Liver (tissue), 9 donors: ENCODE data around the gene TMEM184C. TPM values are rescaled to one million over a fixed set of nuclear protein-coding genes. Genes with fewer than 3 reads are reported as not detected.

Experiments used
- DNase-seq: peaks from one replicate; pipeline ENCODE4 v3.0.0-alpha.2; 2017; ENCODE audit warnings: low spot score
- H3K27ac ChIP-seq, 2 donors: one replicate each; pipeline ENCODE4 v1.7.0; 2013; ENCODE audit warnings: inconsistent platforms in 2 of 2, low read length in 2 of 2, control low read depth in 1 of 2, low read depth in 1 of 2, mild to moderate bottlenecking in 1 of 2
- H3K27me3 ChIP-seq, 4 donors: one replicate each; pipeline versions ENCODE4 v1.6.1 to v1.7.0; 2013; ENCODE audit warnings: low read length in 3 of 4, inconsistent platforms in 1 of 4, mild to moderate bottlenecking in 1 of 4, moderate library complexity in 1 of 4; ENCODE audit not compliant: control insufficient read depth in 4 of 4, insufficient read depth in 4 of 4
- H3K36me3 ChIP-seq, 4 donors: one replicate each; pipeline versions ENCODE4 v1.6.1 to v1.7.0; 2013; ENCODE audit warnings: low read length in 3 of 4, mild to moderate bottlenecking in 3 of 4, low read depth in 1 of 4, moderate library complexity in 1 of 4; ENCODE audit not compliant: control insufficient read depth in 4 of 4, insufficient read depth in 3 of 4
- H3K4me1 ChIP-seq, 4 donors: one replicate each; pipeline versions ENCODE4 v1.6.1 to v1.7.0; 2013; ENCODE audit warnings: low read length in 3 of 4, mild to moderate bottlenecking in 3 of 4, moderate library complexity in 1 of 4; ENCODE audit not compliant: control insufficient read depth in 4 of 4, insufficient read depth in 4 of 4
- H3K4me3 ChIP-seq, 3 donors: one replicate each; pipeline versions ENCODE4 v1.6.1 to v1.7.0; 2013; ENCODE audit warnings: low read length in 3 of 3, control low read depth in 1 of 3, low read depth in 1 of 3, mild to moderate bottlenecking in 1 of 3
- H3K9ac ChIP-seq, 2 donors: one replicate each; pipeline ENCODE4 v1.7.0; 2013; ENCODE audit warnings: low read length in 2 of 2, mild to moderate bottlenecking in 2 of 2, moderate library complexity in 2 of 2, control low read depth in 1 of 2, low read depth in 1 of 2
- H3K9me3 ChIP-seq, 4 donors: one replicate each; pipeline versions ENCODE4 v1.6.1 to v1.7.0; 2013; ENCODE audit warnings: low read length in 3 of 4; ENCODE audit not compliant: control insufficient read depth in 4 of 4
- CTCF ChIP-seq: fragments of 150-350 bp; IDR thresholded peaks from 2 replicates; pipeline ENCODE4 v1.5.1; 2017; ENCODE audit warnings: improper control_type of control experiment, low read depth, low read length; ENCODE audit not compliant: missing input control
- EGR1 ChIP-seq, 2 donors: IDR thresholded peaks; 2 replicates each; pipeline ENCODE4 v1.6.1; 2016 to 2018; ENCODE audit warnings: antibody characterized with exemption in 2 of 2, low read depth in 2 of 2
- FOXA1 ChIP-seq: IDR thresholded peaks from 2 replicates; pipeline ENCODE4 v1.6.1; 2016; ENCODE audit warnings: antibody characterized with exemption
- FOXA2 ChIP-seq: IDR thresholded peaks from 2 replicates; pipeline ENCODE4 v1.6.1; 2016; ENCODE audit warnings: antibody characterized with exemption
- GABPA ChIP-seq, 2 donors: IDR thresholded peaks in 1 of 2; conservative IDR thresholded peaks in 1 of 2; 2 replicates each; pipeline ENCODE4 v1.6.1; 2016; ENCODE audit warnings: antibody characterized with exemption in 2 of 2, mild to moderate bottlenecking in 1 of 2, moderate library complexity in 1 of 2
- HNF4A ChIP-seq, 2 donors: conservative IDR thresholded peaks; 2 replicates each; pipeline ENCODE4 v1.6.1; 2016; ENCODE audit warnings: antibody characterized with exemption in 2 of 2, mild to moderate bottlenecking in 2 of 2
- HNF4G ChIP-seq: IDR thresholded peaks from 2 replicates; pipeline ENCODE4 v1.6.1; 2016; ENCODE audit warnings: antibody characterized with exemption
- JUND ChIP-seq, 2 donors: IDR thresholded peaks; 2 replicates each; pipeline ENCODE4 v1.6.1; 2016; ENCODE audit warnings: antibody characterized with exemption in 2 of 2
- MAX ChIP-seq: IDR thresholded peaks from 2 replicates; pipeline ENCODE4 v1.6.1; 2016; ENCODE audit warnings: antibody characterized with exemption
- NR2F2 ChIP-seq: IDR thresholded peaks from 2 replicates; pipeline ENCODE4 v1.6.1; 2016; ENCODE audit warnings: antibody characterized with exemption
- REST ChIP-seq: IDR thresholded peaks from 2 replicates; pipeline ENCODE4 v1.6.1; 2016; ENCODE audit warnings: antibody characterized with exemption, mild to moderate bottlenecking
- RXRA ChIP-seq, 2 donors: IDR thresholded peaks; 2 replicates each; pipeline ENCODE4 v1.6.1; 2017 to 2018; ENCODE audit warnings: antibody characterized with exemption in 2 of 2, mild to moderate bottlenecking in 1 of 2
- SP1 ChIP-seq: IDR thresholded peaks from 2 replicates; pipeline ENCODE4 v1.6.1; 2018; ENCODE audit warnings: antibody characterized with exemption, mild to moderate bottlenecking
- TAF1 ChIP-seq: conservative IDR thresholded peaks from 2 replicates; pipeline ENCODE4 v1.6.1; 2016; ENCODE audit warnings: antibody characterized with exemption, mild to moderate bottlenecking
- YY1 ChIP-seq: IDR thresholded peaks from 2 replicates; pipeline ENCODE4 v1.6.1; 2016; ENCODE audit warnings: antibody characterized with exemption, mild to moderate bottlenecking
- WGBS: extraction: QIAGEN DNeasy Blood & Tissue Kit; methylation state at CpG from one replicate; pipeline ENCODE4 v1.1.7; 2013; 5-methylcytosine and 5-hydroxymethylcytosine counted together
- polyA plus RNA-seq, 2 donors: library from polyadenylated mRNA; stranded (reverse) in 1 of 2; unstranded in 1 of 2; fragments of 200-250 nt in 1 of 2; fragments of >200 nt in 1 of 2; fragmentation: Nextera tagmentation in 1 of 2; extraction: Ambion mirVana in 1 of 2; gene quantifications; one replicate each; pipeline versions ENCODE4 v1.2.1 to v1.2.3, GENCODE V29; 2013 to 2015
- total RNA-seq, 2 donors: library from RNA; depleted of rRNA; stranded (reverse); fragments of >200 nt; gene quantifications; one replicate each; pipeline ENCODE4 v1.2.3, GENCODE V29; 2014
- TF ChIP-seq, protein P1 (sequence below): IDR thresholded peaks from 2 replicates; pipeline ENCODE4 v1.6.1; 2016; ENCODE audit warnings: antibody characterized with exemption
- TF ChIP-seq, protein P2 (sequence below): IDR thresholded peaks from 2 replicates; pipeline ENCODE4 v1.6.1; 2016; ENCODE audit warnings: antibody characterized with exemption
- donor health status: healthy.
- donor health status: healthy.
- donor health status: healthy.
- donor health status: healthy.
- donor health status: healthy.

The TMEM184C gene
- total and polyA plus RNA-seq, 4 donors, result 9.1 to 31.4 (median 13.4) TPM

DNA sequence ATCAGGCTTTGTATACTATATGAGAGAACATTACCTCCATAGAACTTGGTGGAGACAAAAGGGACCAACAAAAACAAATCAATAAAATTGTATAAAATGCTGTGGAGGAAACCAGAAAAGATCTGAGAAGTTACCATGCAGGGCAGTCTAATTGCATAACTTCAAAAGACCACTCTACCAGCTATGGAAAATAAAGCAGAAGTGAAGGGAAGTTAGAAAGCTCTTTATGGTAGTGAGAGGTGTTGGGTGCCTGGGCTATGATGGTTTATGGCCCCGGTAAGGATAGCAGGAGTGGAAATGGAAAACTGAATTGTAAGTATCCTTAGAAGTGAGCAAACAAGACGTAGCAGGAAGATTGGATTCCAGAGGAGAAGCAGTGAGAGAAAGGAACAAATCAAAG, 3.1 kb downstream of the TMEM184C start:
- no peak for DNase-seq
- TF ChIP-seq HNF4A (conservative IDR thresholded peaks at IDR 0.05) (no peak), YY1 (no peak), EGR1 (IDR thresholded peaks at IDR 0.05; ENCODE audit: low read depth in 2 of 2) (no peak), RXRA (IDR thresholded peaks at IDR 0.05) (no peak), FOXA2 (no peak), GABPA (IDR thresholded peaks at IDR 0.05 in 1 of 2, conservative IDR thresholded peaks at IDR 0.05 in 1 of 2) (no peak), MAX (no peak), HNF4G (no peak), SP1 (no peak)
- TF ChIP-seq, protein P1, sequence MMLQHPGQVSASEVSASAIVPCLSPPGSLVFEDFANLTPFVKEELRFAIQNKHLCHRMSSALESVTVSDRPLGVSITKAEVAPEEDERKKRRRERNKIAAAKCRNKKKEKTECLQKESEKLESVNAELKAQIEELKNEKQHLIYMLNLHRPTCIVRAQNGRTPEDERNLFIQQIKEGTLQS, result no peak
- TF ChIP-seq, protein P2, sequence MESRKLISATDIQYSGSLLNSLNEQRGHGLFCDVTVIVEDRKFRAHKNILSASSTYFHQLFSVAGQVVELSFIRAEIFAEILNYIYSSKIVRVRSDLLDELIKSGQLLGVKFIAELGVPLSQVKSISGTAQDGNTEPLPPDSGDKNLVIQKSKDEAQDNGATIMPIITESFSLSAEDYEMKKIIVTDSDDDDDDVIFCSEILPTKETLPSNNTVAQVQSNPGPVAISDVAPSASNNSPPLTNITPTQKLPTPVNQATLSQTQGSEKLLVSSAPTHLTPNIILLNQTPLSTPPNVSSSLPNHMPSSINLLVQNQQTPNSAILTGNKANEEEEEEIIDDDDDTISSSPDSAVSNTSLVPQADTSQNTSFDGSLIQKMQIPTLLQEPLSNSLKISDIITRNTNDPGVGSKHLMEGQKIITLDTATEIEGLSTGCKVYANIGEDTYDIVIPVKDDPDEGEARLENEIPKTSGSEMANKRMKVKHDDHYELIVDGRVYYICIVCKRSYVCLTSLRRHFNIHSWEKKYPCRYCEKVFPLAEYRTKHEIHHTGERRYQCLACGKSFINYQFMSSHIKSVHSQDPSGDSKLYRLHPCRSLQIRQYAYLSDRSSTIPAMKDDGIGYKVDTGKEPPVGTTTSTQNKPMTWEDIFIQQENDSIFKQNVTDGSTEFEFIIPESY, result no peak
- Histone ChIP-seq H3K27me3 (no peaks in the 10 kb centered on the region), H3K36me3 (peaks cover 2 to 15% (median 12%) of the 10 kb centered on the region in 4 donors), H3K4me1 (peaks cover 7 to 24% (median 15%) of the 10 kb centered on the region in 4 donors), H3K9me3 (no peaks in the 10 kb centered on the region), H3K4me3 (no peak overlapping the region), H3K9ac (no peak overlapping the region), H3K27ac (no peak overlapping the region)
- WGBS, result 87% methylated on average over 2 of the region's 2 CpGs

GRCh38 chr4:147625733-147626132, 8.5 kb downstream of the TMEM184C start:
- H3K4me3 ChIP-seq, result no peak overlapping the region
- peaks cover 8 to 53% (median 34%) of the 10 kb centered on the region in 4 donors for H3K36me3 ChIP-seq
- H3K4me1 ChIP-seq, result peaks cover 0 to 5% (median 2%) of the 10 kb centered on the region in 4 donors
- 92% methylated on average over 6 of the region's 6 CpGs for WGBS
- H3K27ac ChIP-seq, result no peak overlapping the region
- no peaks in the 10 kb centered on the region for H3K27me3 ChIP-seq
- TF ChIP-seq RXRA (IDR thresholded peaks at IDR 0.05) (no peak), FOXA2 (no peak), YY1 (no peak), TAF1 (no peak), FOXA1 (no peak), REST (no peak), MAX (no peak), HNF4A (conservative IDR thresholded peaks at IDR 0.05) (no peak), CTCF (no peak), JUND (IDR thresholded peaks at IDR 0.05) (no peak), NR2F2 (no peak)
- TF ChIP-seq, protein P1, result no peak
- H3K9ac ChIP-seq, result no peak overlapping the region
- no peaks in the 10 kb centered on the region for H3K9me3 ChIP-seq
- no peak for DNase-seq
